SU-DHL-6 (cell line): ENCODE data around the gene MDN1.

Experiments used
- CTCF ChIP-seq: fragments of 200-600 bp; sonication (generic); IDR thresholded peaks from one replicate; pipeline ENCODE4 v1.5.1; 2017; ENCODE audit warnings: antibody characterized with exemption, mild to moderate bottlenecking, low read length, moderate library complexity; ENCODE audit not compliant: insufficient read depth, poor library complexity, severe bottlenecking
- EZH2phosphoT487 ChIP-seq: fragments of 200-600 bp; sonication (generic), shearing (Covaris generic); conservative IDR thresholded peaks from 2 replicates; pipeline ENCODE4 v1.6.1; 2018; ENCODE audit warnings: mild to moderate bottlenecking, antibody characterized with exemption, low read length, moderate library complexity, mixed read lengths

GRCh38 chr6:89616531-89616930 lies 203.1 kb downstream of the MDN1 start:
- no peak for TF ChIP-seq CTCF
- TF ChIP-seq EZH2phosphoT487: no peak
